Stimulated activated CD4-positive, alpha-beta T cell treated with anti-CD3 and anti-CD28 coated beads, Interleukin-15, amount 100 ng/mL, for 48 hours (primary cell): ENCODE measurements around the gene FLOT2.
"Not testable (repeated sequence)": the region's sequence is repeated elsewhere in the genome, so short reads cannot be mapped to it uniquely, and the experiment has no call there.

Experiments
- DNase-seq, 2 donors: peaks; one replicate each; pipeline ENCODE4 v3.0.0-alpha.2; 2020; ENCODE audit warnings: low read depth in 2 of 2

The FLOT2 gene, protein sequence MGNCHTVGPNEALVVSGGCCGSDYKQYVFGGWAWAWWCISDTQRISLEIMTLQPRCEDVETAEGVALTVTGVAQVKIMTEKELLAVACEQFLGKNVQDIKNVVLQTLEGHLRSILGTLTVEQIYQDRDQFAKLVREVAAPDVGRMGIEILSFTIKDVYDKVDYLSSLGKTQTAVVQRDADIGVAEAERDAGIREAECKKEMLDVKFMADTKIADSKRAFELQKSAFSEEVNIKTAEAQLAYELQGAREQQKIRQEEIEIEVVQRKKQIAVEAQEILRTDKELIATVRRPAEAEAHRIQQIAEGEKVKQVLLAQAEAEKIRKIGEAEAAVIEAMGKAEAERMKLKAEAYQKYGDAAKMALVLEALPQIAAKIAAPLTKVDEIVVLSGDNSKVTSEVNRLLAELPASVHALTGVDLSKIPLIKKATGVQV

DNA sequence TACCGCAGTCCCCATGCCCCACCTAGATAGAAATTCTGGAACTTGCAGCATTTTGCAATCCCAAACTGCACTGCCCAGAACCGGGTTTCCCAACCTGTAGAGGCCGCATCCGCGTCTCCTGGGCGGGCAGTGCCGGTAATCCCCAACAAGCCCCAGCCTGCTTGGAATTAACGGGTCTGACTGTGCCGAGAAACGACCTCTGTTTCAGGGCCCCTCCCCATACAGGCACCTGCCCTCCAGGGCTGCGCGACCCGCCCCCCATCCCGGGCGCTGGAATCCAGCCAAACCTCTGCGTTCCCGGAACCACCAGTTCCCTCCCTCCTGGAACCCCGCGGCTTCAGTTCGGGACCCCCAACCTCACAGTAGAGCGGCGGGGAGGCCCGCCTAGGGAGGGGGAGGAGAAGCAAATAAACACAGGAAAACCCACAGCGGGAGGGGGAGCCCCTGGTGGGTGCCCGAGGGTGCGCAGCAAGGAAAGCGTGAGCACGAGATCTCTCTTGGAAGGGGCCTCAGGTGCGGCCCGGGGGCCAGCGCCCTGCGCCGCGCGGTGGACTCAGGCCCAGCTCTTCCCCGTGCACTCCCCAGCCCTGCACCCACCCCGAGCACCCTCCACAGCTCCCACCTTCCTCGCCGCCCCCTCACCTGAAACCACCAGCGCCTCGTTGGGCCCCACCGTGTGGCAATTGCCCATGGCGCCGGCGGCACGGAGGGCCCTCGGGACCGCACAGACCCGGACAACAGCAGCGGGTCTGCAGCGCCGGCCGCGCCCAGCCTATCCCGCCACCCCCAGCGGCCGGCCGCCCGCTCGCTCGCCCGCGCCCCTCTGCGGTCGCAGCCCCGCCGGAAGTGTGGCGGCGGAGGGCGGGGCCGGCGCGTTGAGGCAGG is at the start of gene FLOT2:
FLOT2 (minus strand) TSS at position 850 of the 885 bp plus-strand sequence; CDS start at position 691, 159 bp downstream.
- DNase-seq, result peak in 1 of 2 donors; percentile 47

GRCh38 chr17:28946239-28946638 is 48.7 kb upstream of the FLOT2 start:
- DNase-seq, result no peak

DNA sequence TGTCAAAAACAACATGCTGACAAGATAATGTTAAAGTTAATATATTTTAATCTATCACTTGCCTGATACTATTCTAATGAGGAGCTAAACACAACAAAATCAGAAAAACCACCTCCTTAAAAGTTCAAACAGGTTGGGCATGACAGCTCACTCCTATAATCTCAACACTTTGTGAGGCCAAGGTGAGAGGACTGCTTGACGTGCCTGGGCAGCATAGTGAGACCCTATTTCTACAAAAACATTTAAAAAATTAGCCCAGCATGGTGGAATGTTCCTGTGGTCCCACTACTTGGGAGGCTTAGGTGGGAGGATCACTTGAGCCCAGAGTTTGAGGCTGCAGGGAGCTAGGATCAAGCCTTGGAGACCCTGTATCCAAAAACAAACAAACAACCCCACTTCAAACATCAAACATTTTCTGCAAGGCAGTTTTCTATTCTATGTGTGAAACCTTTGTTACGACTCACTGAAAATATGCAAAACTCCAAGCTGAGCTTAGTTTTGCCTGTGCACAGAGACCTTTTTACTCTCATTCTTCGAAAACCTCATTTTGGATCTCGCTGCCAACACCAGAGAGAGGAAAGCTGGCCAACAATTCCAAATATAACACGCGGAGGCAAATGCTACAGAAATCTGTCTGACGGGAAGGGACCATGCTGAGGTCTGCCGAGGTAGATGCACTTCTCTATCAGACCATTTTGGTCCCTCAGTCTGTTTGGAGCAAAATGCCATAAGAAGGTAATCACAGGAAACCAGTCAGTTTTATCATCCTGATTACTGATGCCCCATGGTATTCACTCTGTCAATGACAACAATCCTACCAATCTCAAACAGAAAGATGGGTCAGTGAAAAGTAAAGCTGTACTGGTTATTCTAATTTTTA is 47.6 kb upstream of the FLOT2 start:
- DNase-seq, result no peak

DNA sequence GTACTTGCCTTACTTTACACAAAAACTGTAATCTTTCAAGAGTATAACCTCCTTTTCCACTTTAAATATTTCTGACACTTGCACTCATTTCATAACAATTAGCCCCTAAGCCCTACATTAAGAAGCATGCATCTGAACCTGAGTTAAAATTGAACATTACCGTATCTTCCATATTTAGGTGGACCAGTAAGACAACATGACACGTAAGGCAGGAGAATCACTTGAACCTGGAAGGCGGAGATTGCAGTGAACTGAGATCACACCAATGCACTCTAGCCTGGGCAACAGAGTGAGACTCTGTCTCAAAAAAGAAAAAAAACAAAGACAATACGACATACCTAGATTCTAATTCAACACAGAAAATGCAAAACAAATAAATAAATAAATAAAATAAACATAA is 46.8 kb upstream of the FLOT2 start:
- no peak for DNase-seq

- no peak for DNase-seq
Observed at GRCh38 chr17:28942925-28943324, 45.4 kb upstream of the FLOT2 start.

GRCh38 chr17:28941251-28941650 is 43.7 kb upstream of the FLOT2 start:
- DNase-seq, result no peak

DNA sequence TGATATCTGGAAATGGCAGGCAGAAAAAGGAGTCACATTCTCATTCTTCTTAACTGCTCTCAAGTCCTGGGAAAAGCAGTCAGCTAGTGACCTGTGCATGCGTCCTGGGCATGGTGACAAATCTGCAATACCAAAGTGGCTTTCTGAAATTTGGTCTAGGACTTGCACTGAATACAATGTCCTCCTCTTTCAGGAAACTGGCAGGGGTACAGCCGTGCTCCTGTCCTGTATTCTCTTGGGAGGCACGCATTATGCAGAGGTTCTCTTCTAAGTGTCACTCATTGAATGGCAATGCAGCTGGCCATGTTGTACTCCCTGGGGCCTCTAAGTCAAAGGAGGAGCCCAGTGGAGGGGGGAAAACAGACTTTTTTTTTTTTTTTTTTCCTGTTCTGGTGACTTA is 43.1 kb upstream of the FLOT2 start:
- DNase-seq, result no peak

GRCh38 chr17:28940142-28940541 is 42.6 kb upstream of the FLOT2 start:
- no peak for DNase-seq

- no peak for DNase-seq
Observed at GRCh38 chr17:28938552-28938951, 41.0 kb upstream of the FLOT2 start.

- no peak for DNase-seq
Observed at GRCh38 chr17:28937044-28937729, 39.7 kb upstream of the FLOT2 start.

- no peak for DNase-seq
Observed at GRCh38 chr17:28935744-28936460, 38.4 kb upstream of the FLOT2 start.

GRCh38 chr17:28934508-28934907 is 37.0 kb upstream of the FLOT2 start:
- DNase-seq, result not testable (repeated sequence)

DNA sequence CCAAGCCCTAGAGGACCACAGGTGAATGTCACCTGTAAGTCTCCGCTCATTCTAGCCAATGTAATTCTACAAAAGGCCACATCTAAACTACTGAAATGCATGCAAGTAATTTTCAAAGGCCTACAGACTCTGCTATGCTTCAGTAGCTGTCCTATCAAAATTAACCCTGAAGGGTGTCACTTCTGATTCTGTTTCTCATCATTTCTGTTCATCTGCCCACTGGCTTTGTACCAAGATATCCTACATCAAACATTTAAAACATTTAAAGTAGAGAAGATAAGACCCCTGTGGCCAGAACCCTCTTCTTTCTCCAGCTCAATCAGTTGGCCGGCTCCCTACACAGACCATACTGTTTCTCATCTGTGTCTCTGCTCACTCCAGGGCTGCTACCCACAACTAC is 32.3 kb upstream of the FLOT2 start:
- DNase-seq, result no peak

DNA sequence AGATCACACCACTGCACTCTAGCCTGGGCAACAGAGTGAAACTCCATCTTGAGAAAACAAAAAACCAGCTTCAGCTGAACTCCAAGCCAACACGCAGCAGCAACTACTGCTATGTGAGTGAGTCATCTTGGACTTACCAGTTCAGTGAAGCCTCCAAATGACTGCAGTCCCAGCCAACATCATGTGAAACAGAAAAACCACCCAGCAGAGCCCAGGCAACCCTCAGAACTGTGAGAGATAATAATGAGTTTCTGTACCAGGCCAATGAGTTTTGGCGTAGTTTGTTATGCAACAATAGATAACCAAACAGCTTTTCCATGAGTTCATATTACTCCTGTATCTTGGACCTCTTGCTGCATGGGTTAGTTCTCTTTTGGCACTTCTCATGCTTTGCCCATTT is 30.5 kb upstream of the FLOT2 start:
- DNase-seq, result peak in 1 of 2 donors; percentile 18

DNA sequence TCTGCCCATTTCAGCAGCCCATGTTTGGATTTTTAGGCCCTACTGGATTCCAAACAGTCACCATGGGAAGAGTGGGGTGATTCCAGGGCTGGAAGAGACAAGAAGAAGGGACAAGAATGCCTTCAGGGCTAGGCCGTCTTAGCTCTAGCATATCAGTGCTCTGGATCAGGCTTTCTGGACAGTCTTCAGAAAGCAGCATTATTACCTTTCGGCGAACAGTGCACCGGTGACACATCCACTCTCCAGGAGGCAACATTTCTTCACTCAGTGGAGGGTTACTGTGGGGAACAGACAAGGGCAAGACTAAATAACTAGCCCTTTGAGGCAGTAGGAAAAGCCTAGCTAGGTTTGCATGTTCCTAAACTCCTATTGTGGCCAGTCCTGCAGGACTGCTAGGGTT is 29.3 kb upstream of the FLOT2 start:
- no peak for DNase-seq

GRCh38 chr17:28926366-28926765 is 28.8 kb upstream of the FLOT2 start:
- no peak for DNase-seq

DNA sequence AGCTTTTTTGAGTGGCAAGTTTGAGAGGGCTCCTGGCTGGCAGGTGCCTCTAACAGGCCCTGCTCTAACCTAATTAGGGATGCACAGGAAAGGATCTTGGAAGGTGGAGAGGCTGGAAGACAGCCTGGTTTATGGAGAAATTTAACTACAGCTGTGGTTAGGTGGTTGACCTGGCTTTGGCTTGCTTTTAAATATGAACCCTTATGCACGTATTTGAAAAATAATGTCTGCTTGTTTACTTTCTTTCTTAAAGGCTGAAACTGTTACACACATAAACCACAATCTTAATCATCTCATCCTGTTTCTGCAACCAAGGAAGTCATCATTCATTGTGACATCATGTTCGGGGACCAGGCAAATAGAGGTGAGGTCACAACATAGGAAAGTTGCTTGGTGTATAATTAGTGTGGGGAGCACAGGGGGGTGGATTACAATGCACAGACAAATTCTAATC is 28.4 kb upstream of the FLOT2 start:
- DNase-seq, result no peak

DNA sequence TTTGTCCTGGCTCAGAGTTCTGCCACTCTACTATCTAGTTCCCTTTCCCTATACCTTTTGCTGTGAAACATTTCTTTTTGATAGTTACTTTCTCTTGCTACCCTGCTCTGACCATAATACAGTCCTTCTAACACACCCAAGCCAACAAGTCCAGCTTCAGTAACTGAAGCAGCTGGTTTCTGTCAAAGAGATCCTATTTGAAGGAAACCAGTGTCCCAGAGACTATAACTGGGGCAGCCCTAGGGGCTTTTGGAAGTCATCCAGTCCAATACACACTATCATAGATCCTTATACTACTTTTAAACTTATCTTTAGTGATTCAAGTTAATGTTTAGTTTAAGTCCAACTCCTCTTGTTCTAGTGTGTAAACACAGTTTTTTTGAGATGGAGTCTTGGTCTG is 22.7 kb upstream of the FLOT2 start:
- no peak for DNase-seq

GRCh38 chr17:28918295-28918694 is 20.8 kb upstream of the FLOT2 start:
- no peak for DNase-seq

GRCh38 chr17:28917465-28917864 is 19.9 kb upstream of the FLOT2 start:
- DNase-seq, result no peak
